ENCODE results near the gene RNF112. TPM values are rescaled to one million over a fixed set of nuclear protein-coding genes. Genes with fewer than 3 reads are reported as not detected.
"Not testable (repeated sequence)": the region's sequence is repeated elsewhere in the genome, so short reads cannot be mapped to it uniquely, and the experiment has no call there.

RNF112 gene
- total RNA-seq, 1 donor from 2014 or later: 8.6 TPM

DNA sequence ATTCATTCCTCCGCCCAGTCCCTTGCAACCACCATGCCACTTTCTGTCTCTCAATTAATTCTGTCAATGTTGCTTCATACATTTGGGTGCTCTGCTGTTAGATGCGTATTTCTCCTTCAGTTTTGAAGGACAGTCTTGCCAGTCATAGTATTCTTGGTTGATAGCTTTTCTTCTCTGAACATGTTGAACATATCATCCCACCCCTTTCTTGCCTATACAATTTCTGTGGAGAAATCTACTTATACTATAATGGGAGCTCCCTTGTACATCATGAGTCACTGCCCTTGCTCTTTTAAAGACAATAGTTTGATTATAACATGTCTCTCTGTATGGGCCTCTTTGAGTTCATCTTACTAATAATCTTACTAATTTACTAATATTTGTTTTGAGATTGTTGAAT is 34.1 kb downstream of the RNF112 start:
- TF ChIP-seq, protein P1, sequence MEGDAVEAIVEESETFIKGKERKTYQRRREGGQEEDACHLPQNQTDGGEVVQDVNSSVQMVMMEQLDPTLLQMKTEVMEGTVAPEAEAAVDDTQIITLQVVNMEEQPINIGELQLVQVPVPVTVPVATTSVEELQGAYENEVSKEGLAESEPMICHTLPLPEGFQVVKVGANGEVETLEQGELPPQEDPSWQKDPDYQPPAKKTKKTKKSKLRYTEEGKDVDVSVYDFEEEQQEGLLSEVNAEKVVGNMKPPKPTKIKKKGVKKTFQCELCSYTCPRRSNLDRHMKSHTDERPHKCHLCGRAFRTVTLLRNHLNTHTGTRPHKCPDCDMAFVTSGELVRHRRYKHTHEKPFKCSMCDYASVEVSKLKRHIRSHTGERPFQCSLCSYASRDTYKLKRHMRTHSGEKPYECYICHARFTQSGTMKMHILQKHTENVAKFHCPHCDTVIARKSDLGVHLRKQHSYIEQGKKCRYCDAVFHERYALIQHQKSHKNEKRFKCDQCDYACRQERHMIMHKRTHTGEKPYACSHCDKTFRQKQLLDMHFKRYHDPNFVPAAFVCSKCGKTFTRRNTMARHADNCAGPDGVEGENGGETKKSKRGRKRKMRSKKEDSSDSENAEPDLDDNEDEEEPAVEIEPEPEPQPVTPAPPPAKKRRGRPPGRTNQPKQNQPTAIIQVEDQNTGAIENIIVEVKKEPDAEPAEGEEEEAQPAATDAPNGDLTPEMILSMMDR (IDR thresholded peaks at IDR 0.05; ENCODE audit: partially characterized antibody, unreplicated experiment): no peak
- H3K36me3 Mint-ChIP-seq (ENCODE audit: unreplicated experiment): peaks cover 39% of the 10 kb centered on the region
- H3K9me3 Mint-ChIP-seq (ENCODE audit: unreplicated experiment): peaks cover 23% of the 10 kb centered on the region
- H3K27ac Mint-ChIP-seq (ENCODE audit: unreplicated experiment): no peak overlapping the region
- peaks cover 4% of the 10 kb centered on the region for H3K27me3 Mint-ChIP-seq (ENCODE audit: unreplicated experiment)
- no peak overlapping the region for H3K4me3 Mint-ChIP-seq (ENCODE audit: unreplicated experiment)
- no peak for DNase-seq
- H3K4me1 Mint-ChIP-seq (ENCODE audit: low read depth, unreplicated experiment): peaks cover 11% of the 10 kb centered on the region

DNA sequence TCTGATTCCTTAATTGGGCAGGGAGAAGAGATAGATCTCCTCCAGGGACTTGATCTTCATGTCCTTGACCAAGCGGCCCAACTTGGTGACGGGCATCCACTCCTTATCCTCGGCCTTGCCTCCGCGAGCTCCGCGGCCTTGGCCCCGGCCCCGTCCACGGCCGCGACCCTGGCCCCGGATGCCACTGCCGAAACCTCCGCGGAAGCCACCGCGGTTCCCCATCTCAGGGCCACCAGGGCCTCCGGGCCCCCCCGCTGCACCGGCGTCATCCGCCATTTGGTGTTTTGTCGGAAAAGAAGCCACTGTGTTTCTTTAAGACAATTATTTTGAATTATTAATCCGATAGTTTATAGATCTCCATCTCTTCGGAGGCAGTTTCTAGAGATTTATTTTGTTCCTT is 35.5 kb downstream of the RNF112 start:
- DNase-seq; H3K4me3 Mint-ChIP-seq (ENCODE audit: unreplicated experiment); H3K27me3 Mint-ChIP-seq (ENCODE audit: unreplicated experiment): not testable (repeated sequence)
- Mint-ChIP-seq H3K9me3 (ENCODE audit: unreplicated experiment) (peaks cover 21% of the 10 kb centered on the region), H3K36me3 (ENCODE audit: unreplicated experiment) (peaks cover 34% of the 10 kb centered on the region), H3K4me1 (ENCODE audit: low read depth, unreplicated experiment) (peaks cover 11% of the 10 kb centered on the region), H3K27ac (ENCODE audit: unreplicated experiment) (peak overlapping the region; percentile 83)

DNA sequence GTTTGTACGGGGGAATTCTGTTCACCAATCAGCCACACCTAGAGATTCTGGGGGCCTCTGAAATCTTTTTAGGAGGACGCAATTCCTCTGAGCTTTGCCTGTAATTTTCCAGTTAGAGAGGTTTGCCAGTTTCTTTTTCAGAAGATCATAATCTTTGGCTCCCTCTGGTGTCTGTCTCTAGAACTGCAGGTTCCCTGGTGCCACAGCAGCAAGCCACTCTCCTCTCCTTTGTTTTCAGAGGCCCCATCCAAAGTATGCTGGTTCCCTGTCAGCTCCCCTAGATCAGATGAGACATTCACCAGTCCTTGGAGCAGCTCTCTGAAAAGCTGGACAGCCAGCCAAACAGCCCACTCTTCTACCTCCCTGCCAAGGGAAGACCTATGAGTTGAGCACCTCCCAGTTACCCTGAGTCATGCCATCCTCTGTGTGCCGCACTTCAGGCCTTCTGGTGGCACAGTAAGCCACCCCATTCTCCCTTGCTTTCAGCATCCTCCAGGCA is 36.1 kb downstream of the RNF112 start:
- peak; percentile 69 for DNase-seq
- Mint-ChIP-seq H3K4me3 (ENCODE audit: unreplicated experiment) (no peak overlapping the region), H3K4me1 (ENCODE audit: low read depth, unreplicated experiment) (peaks cover 11% of the 10 kb centered on the region), H3K27me3 (ENCODE audit: unreplicated experiment) (peaks cover 4% of the 10 kb centered on the region), H3K9me3 (ENCODE audit: unreplicated experiment) (peaks cover 21% of the 10 kb centered on the region), H3K36me3 (ENCODE audit: unreplicated experiment) (peaks cover 33% of the 10 kb centered on the region), H3K27ac (ENCODE audit: unreplicated experiment) (peak overlapping the region; percentile 83)
- TF ChIP-seq, protein P1 (IDR thresholded peaks at IDR 0.05; ENCODE audit: partially characterized antibody, unreplicated experiment): peak; percentile 98

DNA sequence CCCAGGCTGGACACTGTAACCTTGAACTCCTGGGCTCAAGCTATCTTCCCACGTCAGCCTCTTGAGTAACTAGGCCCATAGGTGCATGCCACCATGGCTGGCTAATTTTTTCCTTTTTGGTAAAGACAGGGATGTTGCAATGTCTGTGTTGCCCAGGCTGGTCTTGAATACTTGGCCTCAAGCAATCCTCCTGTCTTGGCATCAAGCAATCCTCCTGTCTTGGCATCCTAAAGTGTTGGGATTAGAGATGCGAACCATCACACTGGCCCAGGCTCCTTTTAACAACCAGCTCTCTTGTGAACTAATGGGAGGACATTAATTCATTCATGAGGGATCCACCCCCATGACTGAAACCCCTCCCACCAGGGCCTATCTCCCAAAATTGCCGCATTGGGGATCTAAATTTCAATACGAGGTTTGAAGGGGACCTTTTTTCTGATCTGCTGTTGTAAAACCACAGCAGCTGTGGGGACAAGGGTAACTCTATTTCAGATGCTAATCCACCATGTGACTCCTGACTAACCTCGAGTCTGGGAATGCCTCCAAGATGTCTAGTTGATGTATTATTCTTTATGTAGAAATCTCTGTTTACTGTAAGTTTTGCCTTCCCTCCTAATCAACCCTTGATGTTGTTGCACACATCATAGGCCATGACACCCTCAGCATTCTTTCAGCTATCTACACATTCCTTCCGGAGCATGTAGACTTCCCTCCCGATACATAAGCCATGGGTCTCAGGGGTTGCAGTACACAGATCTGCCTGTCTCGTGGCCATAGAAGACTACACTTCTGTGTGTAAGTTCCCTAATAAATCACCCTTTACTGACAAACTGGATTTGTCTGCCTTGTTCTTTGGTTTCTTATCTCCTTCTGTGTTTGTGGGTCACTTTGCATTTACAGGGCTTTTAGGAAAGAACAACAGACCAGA is 37.6 kb downstream of the RNF112 start:
- peaks cover 21% of the 10 kb centered on the region for H3K36me3 Mint-ChIP-seq (ENCODE audit: unreplicated experiment)
- H3K9me3 Mint-ChIP-seq (ENCODE audit: unreplicated experiment): peaks cover 14% of the 10 kb centered on the region
- H3K27me3 Mint-ChIP-seq (ENCODE audit: unreplicated experiment): peaks cover 4% of the 10 kb centered on the region
- H3K27ac Mint-ChIP-seq (ENCODE audit: unreplicated experiment): no peak overlapping the region
- TF ChIP-seq, protein P1 (IDR thresholded peaks at IDR 0.05; ENCODE audit: partially characterized antibody, unreplicated experiment): no peak
- no peak for DNase-seq
- H3K4me1 Mint-ChIP-seq (ENCODE audit: low read depth, unreplicated experiment): peaks cover 11% of the 10 kb centered on the region
- H3K4me3 Mint-ChIP-seq (ENCODE audit: unreplicated experiment): no peak overlapping the region

DNA sequence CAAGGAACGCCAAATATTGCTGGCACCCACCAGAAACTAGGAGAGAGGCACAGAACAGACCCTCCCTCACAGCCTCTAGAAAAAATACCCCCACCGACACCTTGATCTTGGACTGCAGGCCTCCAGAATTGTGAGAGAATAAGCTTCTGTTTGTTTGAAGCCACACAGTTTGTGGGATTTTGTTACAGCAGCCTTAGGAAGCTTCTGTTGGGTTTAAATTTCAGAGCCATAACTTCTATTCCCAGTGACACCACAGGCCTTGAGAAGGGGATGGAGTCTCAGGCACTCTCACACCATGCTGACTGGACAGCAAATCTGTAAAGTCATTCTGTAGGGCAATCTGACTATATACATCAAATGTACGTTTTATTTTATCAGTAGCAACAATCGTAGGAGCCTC is 38.6 kb downstream of the RNF112 start:
- no peak overlapping the region for H3K4me3 Mint-ChIP-seq (ENCODE audit: unreplicated experiment)
- peaks cover 6% of the 10 kb centered on the region for H3K27me3 Mint-ChIP-seq (ENCODE audit: unreplicated experiment)
- H3K27ac Mint-ChIP-seq (ENCODE audit: unreplicated experiment): no peak overlapping the region
- H3K36me3 Mint-ChIP-seq (ENCODE audit: unreplicated experiment): peaks cover 12% of the 10 kb centered on the region
- H3K4me1 Mint-ChIP-seq (ENCODE audit: low read depth, unreplicated experiment): peaks cover 11% of the 10 kb centered on the region
- H3K9me3 Mint-ChIP-seq (ENCODE audit: unreplicated experiment): peaks cover 6% of the 10 kb centered on the region
- no peak for DNase-seq
- TF ChIP-seq, protein P1 (IDR thresholded peaks at IDR 0.05; ENCODE audit: partially characterized antibody, unreplicated experiment): no peak
